BJ (cell line): Measurements from ENCODE around the gene CLSTN3. TPM values are rescaled to one million over a fixed set of nuclear protein-coding genes. Genes with fewer than 3 reads are reported as not detected.

Source experiments
- CTCF ChIA-PET: fragments of 350-600 bp; formaldehyde crosslinking; extraction: SDS; loops from one replicate; lab custom pipeline; 2021; ENCODE audit warnings: antibody characterized with exemption, inconsistent platforms; lab: Yijun Ruan, JAX
- POLR2A ChIA-PET: fragments of 300-600 bp; sonication (Branson Sonifier 250); formaldehyde crosslinking; extraction: SDS; loops from one replicate; lab custom pipeline; 2021; ENCODE audit warnings: antibody characterized with exemption; lab: Charles Lee
- DNase-seq: peaks from one replicate; pipeline ENCODE4 v3.0.0-alpha.2; 2011; ENCODE audit warnings: low read depth
- H3K27me3 ChIP-seq: 2 replicates; pipeline ENCODE4 v1.6.0; 2011; ENCODE audit warnings: low read length; ENCODE audit not compliant: control insufficient read depth, insufficient read depth
- H3K36me3 ChIP-seq: 2 replicates; pipeline ENCODE4 v1.5.1; 2011; ENCODE audit warnings: low read length; ENCODE audit not compliant: control insufficient read depth, insufficient read depth
- H3K4me3 ChIP-seq: 2 replicates; pipeline ENCODE4 v1.5.1; 2011; ENCODE audit warnings: low read depth, mild to moderate bottlenecking, control low read depth, low read length
- polyA plus RNA-seq: library from polyadenylated mRNA; depleted of rRNA; stranded (reverse); fragments of >200 nt; gene quantifications from 2 replicates; pipeline ENCODE4 v1.2.3, GENCODE V29; 2011
- TF ChIP-seq, protein P1 (sequence below): IDR thresholded peaks from 2 replicates; pipeline ENCODE4 v1.5.1; 2011; ENCODE audit warnings: low read depth, mild to moderate bottlenecking, control low read depth, inconsistent platforms, low read length, moderate library complexity; ENCODE audit not compliant: insufficient read depth

Gene CLSTN3
- polyA plus RNA-seq, 1 experiment, result 19.2 TPM

DNA sequence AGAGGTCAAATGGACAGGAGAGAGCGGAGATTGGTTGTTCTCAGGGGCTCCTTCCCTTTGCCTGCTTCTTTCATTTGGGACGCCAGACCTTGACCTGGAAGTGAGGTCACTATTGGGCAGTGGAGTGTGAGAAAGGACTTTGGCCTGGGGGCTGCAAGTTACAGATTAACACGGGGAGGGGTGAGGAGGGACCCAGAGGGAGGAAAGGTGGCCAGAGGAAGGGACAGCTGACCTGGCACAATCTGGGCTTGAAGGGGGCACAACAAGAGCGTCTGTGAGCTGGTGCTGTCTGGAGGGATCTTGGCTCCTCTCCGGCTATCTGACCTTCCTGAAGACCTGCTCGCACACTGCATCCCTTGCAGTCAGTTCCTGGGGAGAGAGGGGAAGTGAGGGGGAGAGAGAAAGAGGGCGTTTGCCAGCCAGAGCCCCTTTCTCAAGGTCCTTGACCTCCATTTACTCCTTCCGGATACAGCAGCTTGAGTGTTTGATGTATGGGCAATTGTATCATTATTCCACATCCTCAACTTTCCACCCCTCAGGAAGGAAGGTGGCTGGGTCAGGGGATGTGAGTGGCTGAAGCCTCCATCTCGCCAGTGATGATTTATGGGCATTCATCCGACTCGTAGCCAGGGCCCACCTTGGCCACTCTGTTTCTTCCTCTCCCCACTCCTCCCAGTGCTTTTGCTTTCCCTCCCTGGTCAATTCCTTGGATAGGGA, 6.2 kb upstream of the CLSTN3 start:
- no peak for DNase-seq
- Histone ChIP-seq H3K27me3 (no peaks in the 10 kb centered on the region), H3K36me3 (no peaks in the 10 kb centered on the region; the same call in 1 of the 2 replicates), H3K4me3 (no peak overlapping the region)
- POLR2A ChIA-PET, result no interaction called here
- CTCF ChIA-PET, result interaction anchor here (1.7 to 2.0 kb wide), 2 partner anchors 10 to 11 kb away, joined by 5 to 12 read pairs; no protein-coding TSS in a partner anchor
- TF ChIP-seq, protein P1, sequence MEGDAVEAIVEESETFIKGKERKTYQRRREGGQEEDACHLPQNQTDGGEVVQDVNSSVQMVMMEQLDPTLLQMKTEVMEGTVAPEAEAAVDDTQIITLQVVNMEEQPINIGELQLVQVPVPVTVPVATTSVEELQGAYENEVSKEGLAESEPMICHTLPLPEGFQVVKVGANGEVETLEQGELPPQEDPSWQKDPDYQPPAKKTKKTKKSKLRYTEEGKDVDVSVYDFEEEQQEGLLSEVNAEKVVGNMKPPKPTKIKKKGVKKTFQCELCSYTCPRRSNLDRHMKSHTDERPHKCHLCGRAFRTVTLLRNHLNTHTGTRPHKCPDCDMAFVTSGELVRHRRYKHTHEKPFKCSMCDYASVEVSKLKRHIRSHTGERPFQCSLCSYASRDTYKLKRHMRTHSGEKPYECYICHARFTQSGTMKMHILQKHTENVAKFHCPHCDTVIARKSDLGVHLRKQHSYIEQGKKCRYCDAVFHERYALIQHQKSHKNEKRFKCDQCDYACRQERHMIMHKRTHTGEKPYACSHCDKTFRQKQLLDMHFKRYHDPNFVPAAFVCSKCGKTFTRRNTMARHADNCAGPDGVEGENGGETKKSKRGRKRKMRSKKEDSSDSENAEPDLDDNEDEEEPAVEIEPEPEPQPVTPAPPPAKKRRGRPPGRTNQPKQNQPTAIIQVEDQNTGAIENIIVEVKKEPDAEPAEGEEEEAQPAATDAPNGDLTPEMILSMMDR, result no peak

DNA sequence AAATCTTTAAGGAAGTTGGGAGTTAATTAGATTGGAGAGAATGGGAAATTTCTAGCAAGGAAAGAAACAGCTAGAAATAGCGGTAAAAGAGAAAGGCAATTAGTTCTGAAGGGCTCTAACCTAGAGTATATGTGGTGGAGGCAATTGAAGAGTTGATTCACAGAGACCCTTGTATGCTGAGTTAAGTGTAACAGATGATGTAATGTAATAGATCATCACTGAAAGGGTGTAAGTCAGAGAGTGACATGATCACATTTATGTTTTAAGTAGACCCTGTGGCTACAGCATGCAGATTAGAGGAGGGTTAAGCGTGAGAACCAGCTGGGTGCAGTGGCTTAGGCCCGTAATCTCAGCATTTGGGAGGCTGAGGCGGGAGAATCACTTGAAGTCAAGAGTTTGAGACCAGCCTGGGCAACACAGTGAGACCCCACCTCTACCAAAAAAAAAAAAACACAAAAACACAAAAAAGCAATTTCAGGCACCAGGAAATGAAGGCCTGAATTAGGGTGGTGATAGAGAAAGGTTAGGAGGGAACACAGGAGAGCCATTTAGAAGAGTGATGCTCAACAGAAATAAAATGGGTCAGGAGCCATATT, 4.4 kb upstream of the CLSTN3 start:
- DNase-seq, result no peak
- ChIA-PET POLR2A (interaction anchor here (0.9 kb wide), 1 partner anchor 20 kb away, joined by 3 read pairs; no protein-coding TSS in a partner anchor), CTCF (interaction anchor here (1.0 to 2.3 kb wide), 5 partner anchors 10 to 187 kb away, joined by 3 to 8 read pairs (median 3); no protein-coding TSS in a partner anchor)
- H3K36me3 ChIP-seq, result no peaks in the 10 kb centered on the region; the same call in 1 of the 2 replicates
- H3K27me3 ChIP-seq, result no peaks in the 10 kb centered on the region
- no peak overlapping the region for H3K4me3 ChIP-seq
- TF ChIP-seq, protein P1, result no peak

DNA sequence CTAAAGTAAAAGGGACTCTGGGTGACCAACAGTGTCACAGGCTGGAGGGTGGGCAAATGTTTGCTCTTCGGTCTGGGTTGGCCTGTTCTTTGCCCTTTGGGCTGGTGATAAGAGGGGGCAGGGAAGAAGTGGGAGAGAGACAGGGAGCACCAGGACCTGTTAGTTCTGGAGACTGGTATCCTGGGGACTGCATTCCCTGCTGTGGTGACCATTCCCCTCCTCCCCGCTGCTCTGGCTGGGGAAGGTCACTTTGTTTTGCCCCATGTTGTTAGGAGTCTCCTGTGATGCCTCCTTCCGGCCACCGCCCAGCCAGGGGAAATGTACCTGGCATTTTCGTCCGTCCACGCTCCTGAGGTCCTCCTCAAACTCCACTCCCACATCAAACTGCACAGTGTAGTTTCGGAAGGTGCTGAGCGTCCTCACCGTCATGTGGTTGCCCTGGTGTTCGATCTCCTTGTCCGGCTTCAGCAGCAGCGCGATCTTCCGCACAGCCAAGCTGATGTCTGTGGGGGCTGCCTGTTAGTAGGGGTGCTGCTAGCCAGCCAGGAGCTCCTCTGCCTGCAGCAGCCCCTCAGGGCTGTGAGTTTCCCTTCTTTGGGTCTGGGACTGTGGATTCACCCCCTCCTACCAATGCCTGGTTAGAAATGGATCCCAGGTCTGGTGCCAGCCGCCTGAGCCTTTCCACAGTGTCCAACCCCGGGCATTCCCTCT, 2.1 kb upstream of the CLSTN3 start:
- ChIA-PET CTCF (no interaction called here), POLR2A (no interaction called here)
- DNase-seq, result no peak
- TF ChIP-seq, protein P1, result no peak
- Histone ChIP-seq H3K4me3 (no peak overlapping the region), H3K27me3 (no peaks in the 10 kb centered on the region), H3K36me3 (no peaks in the 10 kb centered on the region; the same call in 1 of the 2 replicates)

DNA sequence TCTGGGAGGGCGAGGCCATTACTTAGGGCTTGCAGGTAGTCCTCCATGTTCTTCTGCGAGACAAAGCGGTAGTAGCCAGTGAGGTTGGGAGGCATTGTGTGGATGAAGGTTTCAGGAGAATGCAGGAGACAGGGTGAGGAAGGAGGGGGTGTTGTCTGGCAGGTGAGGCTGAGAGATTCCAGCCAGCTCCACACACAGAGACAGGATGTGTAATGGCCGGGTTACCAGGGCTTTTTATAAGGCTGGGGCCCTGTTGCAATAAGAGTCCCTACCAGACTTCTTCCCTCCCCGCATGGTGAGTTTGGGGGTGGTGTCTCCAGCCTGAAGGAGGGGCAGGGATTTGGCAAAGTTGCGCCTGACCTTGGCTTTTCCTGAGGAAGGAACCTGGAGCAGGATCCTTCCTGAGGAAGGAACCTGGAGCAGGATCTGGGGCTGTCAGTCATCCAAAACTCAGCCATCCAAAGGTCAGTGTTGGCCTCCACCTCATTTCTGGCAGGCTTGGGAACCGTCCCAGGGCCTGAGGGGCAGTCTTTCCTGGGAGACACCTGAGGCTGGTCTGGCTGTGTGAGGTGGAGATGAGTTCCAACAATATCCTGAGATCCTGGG, 1.4 kb upstream of the CLSTN3 start, which contains the start of gene RBP5:
TSS of gene RBP5 (minus strand) at position 209 of the 606 bp plus-strand sequence. CDS start at position 95, 114 bp downstream.
- Histone ChIP-seq H3K27me3 (no peaks in the 10 kb centered on the region), H3K36me3 (peaks cover 3% of the 10 kb centered on the region), H3K4me3 (peak within 1 kb of the TSS; percentile 61)
- TF ChIP-seq, protein P1, result no peak
- ChIA-PET CTCF (interaction anchor here (1.0 to 2.7 kb wide), 3 partner anchors 13 to 183 kb away, joined by 3 to 13 read pairs (median 3); no protein-coding TSS in a partner anchor), POLR2A (no interaction called here)
- no peak for DNase-seq
